OCI-LY3 (cell line): ENCODE results near the gene CYP2C18.
"Not testable (repeated sequence)": the region's sequence is repeated elsewhere in the genome, so short reads cannot be mapped to it uniquely, and the experiment has no call there.

Experiments used
- H2AFZ ChIP-seq: fragments of 200-600, 300-600 bp; shearing (Covaris generic); 2 replicates; pipeline ENCODE4 v1.6.0; 2014; ENCODE audit warnings: antibody characterized with exemption, low read depth, low read length
- H3K27ac ChIP-seq: fragments of 200-600, 300-600 bp; sonication (generic); 2 replicates; pipeline ENCODE4 v1.5.1; 2014; ENCODE audit warnings: mild to moderate bottlenecking, low read length, moderate library complexity, mixed read lengths
- H3K27me3 ChIP-seq: fragments of 200-600, 300-600 bp; sonication (generic); 2 replicates; pipeline ENCODE4 v1.6.1; 2014; ENCODE audit warnings: low read depth, low read length, mixed read lengths
- H3K36me3 ChIP-seq: fragments of 200-600, 300-600 bp; sonication (generic); replicated peaks from 2 replicates; pipeline ENCODE3; 2014; ENCODE audit warnings: low read depth, low read length, mixed read lengths
- H3K4me1 ChIP-seq: fragments of 300-600, 200-600 bp; sonication (generic); 2 replicates; pipeline ENCODE4 v1.6.1; 2014; ENCODE audit warnings: low read length, mixed read lengths
- H3K4me2 ChIP-seq: fragments of 200-600, 300-600 bp; sonication (generic); 2 replicates; pipeline ENCODE4 v1.6.1; 2014; ENCODE audit warnings: low read length, mixed read lengths
- H3K4me3 ChIP-seq: fragments of 300-600, 200-600 bp; sonication (generic); 2 replicates; pipeline ENCODE4 v1.5.1; 2014; ENCODE audit warnings: antibody characterized with exemption, mild to moderate bottlenecking, low read length, moderate library complexity
- H3K79me2 ChIP-seq: fragments of 300-600, 200-600 bp; shearing (Covaris generic); 2 replicates; pipeline ENCODE4 v1.6.1; 2014; ENCODE audit warnings: mild to moderate bottlenecking, low read length, mixed read lengths
- H3K9ac ChIP-seq: fragments of 300-600, 200-600 bp; shearing (Covaris generic); 2 replicates; pipeline ENCODE4 v1.6.0; 2014; ENCODE audit warnings: mild to moderate bottlenecking, low read length, moderate library complexity
- H3K9me3 ChIP-seq: fragments of 200-600, 300-600 bp; shearing (Covaris generic); 2 replicates; pipeline ENCODE4 v1.6.1; 2014; ENCODE audit warnings: low read length, mixed read lengths; ENCODE audit not compliant: insufficient read depth
- H4K20me1 ChIP-seq: fragments of 200-600, 300-600 bp; sonication (generic); 2 replicates; pipeline ENCODE4 v1.6.1; 2016; ENCODE audit warnings: low read length, mixed read lengths; ENCODE audit not compliant: insufficient read depth
- CTCF ChIP-seq: fragments of 200-600, 300-600 bp; sonication (generic); IDR thresholded peaks from 2 replicates; pipeline ENCODE4 v1.5.1; 2014; ENCODE audit warnings: antibody characterized with exemption, low read length, low read depth
- EZH2phosphoT487 ChIP-seq: fragments of 200-600 bp; shearing (Covaris generic); IDR thresholded peaks from 2 replicates; pipeline ENCODE4 v1.6.1; 2018; ENCODE audit warnings: antibody characterized with exemption, mixed run types, low read depth

Gene CYP2C18

GRCh38 chr10:94762393-94762792, 78.9 kb downstream of the CYP2C18 start, which contains the start of gene CYP2C19:
Gene CYP2C19 (plus strand): TSS chr10:94762681. CDS start chr10:94762706, 25 bp downstream.
- H4K20me1 ChIP-seq = no peaks in the 10 kb centered on the region
- no peaks in the 10 kb centered on the region for H3K9me3 ChIP-seq
- no peak within 1 kb of the TSS for H3K27ac ChIP-seq
- TF ChIP-seq CTCF (no peak), EZH2phosphoT487 (no peak)
- H3K79me2 ChIP-seq = no peaks in the 10 kb centered on the region
- no peak within 1 kb of the TSS for H2AFZ ChIP-seq
- no peak within 1 kb of the TSS for H3K4me3 ChIP-seq
- H3K36me3 ChIP-seq = no peaks in the 10 kb centered on the region
- no peaks in the 10 kb centered on the region; the same call in 1 of the 2 replicates for H3K27me3 ChIP-seq
- H3K4me1 ChIP-seq = no peaks in the 10 kb centered on the region
- no peak within 1 kb of the TSS for H3K9ac ChIP-seq
- H3K4me2 ChIP-seq = no peak within 1 kb of the TSS

- H3K9ac ChIP-seq, H4K20me1 ChIP-seq, H3K4me2 ChIP-seq, H2AFZ ChIP-seq, H3K27ac ChIP-seq, H3K79me2 ChIP-seq, H3K36me3 ChIP-seq, H3K9me3 ChIP-seq, H3K4me1 ChIP-seq, H3K27me3 ChIP-seq, H3K4me3 ChIP-seq: not testable (repeated sequence)
These were observed 91.9 kb downstream of the CYP2C18 start for GRCh38 chr10:94775425-94775824.

GRCh38 chr10:94777886-94778458, 94.4 kb downstream of the CYP2C18 start:
- Histone ChIP-seq H3K36me3 (no peaks in the 10 kb centered on the region), H3K4me1 (no peaks in the 10 kb centered on the region), H3K79me2 (no peaks in the 10 kb centered on the region), H4K20me1 (no peaks in the 10 kb centered on the region), H3K9me3 (no peaks in the 10 kb centered on the region), H3K4me3 (no peak overlapping the region), H3K27me3 (no peaks in the 10 kb centered on the region), H2AFZ (no peak overlapping the region), H3K27ac (no peak overlapping the region), H3K9ac (no peak overlapping the region), H3K4me2 (no peak overlapping the region)
- TF ChIP-seq EZH2phosphoT487 = no peak
- no peak for TF ChIP-seq CTCF

GRCh38 chr10:94780844-94781243, 97.3 kb downstream of the CYP2C18 start:
- no peaks in the 10 kb centered on the region for H3K27me3 ChIP-seq
- no peaks in the 10 kb centered on the region for H3K9me3 ChIP-seq
- no peak overlapping the region for H2AFZ ChIP-seq
- H3K4me3 ChIP-seq = no peak overlapping the region
- no peaks in the 10 kb centered on the region for H4K20me1 ChIP-seq
- H3K27ac ChIP-seq = no peak overlapping the region
- H3K79me2 ChIP-seq = no peaks in the 10 kb centered on the region
- H3K4me1 ChIP-seq = no peaks in the 10 kb centered on the region
- H3K4me2 ChIP-seq = no peak overlapping the region
- TF ChIP-seq EZH2phosphoT487 (no peak), CTCF (no peak)
- no peaks in the 10 kb centered on the region for H3K36me3 ChIP-seq
- H3K9ac ChIP-seq = no peak overlapping the region
